ENCODE measurements around the gene FKBP6. TPM values are rescaled to one million over a fixed set of nuclear protein-coding genes. Genes with fewer than 3 reads are reported as not detected.

The FKBP6 gene
- total and polyA plus RNA-seq, 9 of the 15 experiments (the other 6 are each of a cell fraction or from before 2014, with no cell fraction given) = not detected

- in situ Hi-C loops (cut with MboI) (no loop called here), intact Hi-C loops (cut with micrococcal nuclease) (loop anchor here (2.0 to 5.0 kb wide), 2 partner anchors 95 to 110 kb away; no protein-coding TSS in a partner anchor)
- WGBS (ENCODE audit: insufficient coverage, low coverage, missing lambda C conversion rate) = 59% methylated on average over 8 of the region's 8 CpGs
- Histone ChIP-seq H3K4me1 (replicated peaks in 1 of 2; ENCODE audit: control insufficient read depth in 2 of 2, insufficient read depth in 2 of 2, low read length in 2 of 2) (peaks cover 4 to 6% of the 10 kb centered on the region in 2 experiments; a peak in 1 of 5 replicates), H3K9me3 (replicated peaks; ENCODE audit: control insufficient read depth, insufficient read depth, low read depth, low read length) (no peaks in the 10 kb centered on the region), H3K4me2 (ENCODE audit: insufficient read depth, low read length) (peak overlapping the region; percentile 5; the same call in 1 of the 2 replicates), H3K36me3 (ENCODE audit: control insufficient read depth, insufficient read depth, low read length) (no peaks in the 10 kb centered on the region), H2AFZ (ENCODE audit: low read depth, low read length) (no peak overlapping the region), H3K9me1 (ENCODE audit: control insufficient read depth, insufficient read depth, low read length) (no peaks in the 10 kb centered on the region), H3K9ac (ENCODE audit: insufficient read depth in 1 of 2, low read depth in 2 of 2, low read length in 2 of 2) (no peak overlapping the region), H3K79me2 (ENCODE audit: control insufficient read depth, insufficient read depth, low read length) (no peaks in the 10 kb centered on the region), H3K27me3 (ENCODE audit: control insufficient read depth in 2 of 2, insufficient read depth in 2 of 2, low read length in 2 of 2) (peaks cover 52 to 73% of the 10 kb centered on the region in 2 experiments), H3K4me3 (no peak overlapping the region), H4K20me1 (replicated peaks; ENCODE audit: control insufficient read depth, insufficient read depth, low read length) (no peaks in the 10 kb centered on the region), H3K27ac (ENCODE audit: extremely low read depth, low read depth, low read length) (no peak overlapping the region)
- BruUV-seq (replicated peaks) = no TSS peak
- DNase-seq (ENCODE audit: extremely low read depth in 1 of 4, low spot score in 3 of 4) = peak in 1 of 4 experiments; percentile 28
- ATAC-seq = peak; percentile 74
- CTCF ChIA-PET (ENCODE audit: low intra/inter-chr PET ratio) = interaction anchor here (1.4 to 1.5 kb wide), 2 partner anchors 108 to 110 kb away, joined by 4 to 7 read pairs; no protein-coding TSS in a partner anchor
- FAIRE-seq = no peak
- POLR2A ChIA-PET = interaction anchor here (0.6 to 0.7 kb wide), 2 partner anchors 19 to 640 kb away, joined by 3 to 4 read pairs; no protein-coding TSS in a partner anchor
- TF ChIP-seq MXI1 (IDR thresholded peaks at IDR 0.05; ENCODE audit: low read depth, low read length) (no peak), TEAD1 (CRISPR knock-in tag; IDR thresholded peaks at IDR 0.05) (peak; percentile 94 to 97), E4F1 (CRISPR knock-in tag; IDR thresholded peaks at IDR 0.05; ENCODE audit: borderline replicate concordance) (no peak), RBM25 (IDR thresholded peaks at IDR 0.05; ENCODE audit: low read depth, low read length, severe bottlenecking) (no peak), MED1 (CRISPR knock-in tag; IDR thresholded peaks at IDR 0.05; ENCODE audit: borderline replicate concordance) (no peak), CBFA2T2 (conservative IDR thresholded peaks at IDR 0.05) (no peak), MTA2 (IDR thresholded peaks at IDR 0.05; ENCODE audit: low read depth) (no peak), PHB (CRISPR knock-in tag; IDR thresholded peaks at IDR 0.05) (no peak), TEAD4 (IDR thresholded peaks at IDR 0.05; ENCODE audit: low read length) (peak; percentile 82), TEAD4 (CRISPR knock-in tag; IDR thresholded peaks at IDR 0.05; ENCODE audit: borderline replicate concordance) (0 out of 2 replicates have a peak, but pooled peaks have one; percentile 72), POLR2A (conservative IDR thresholded peaks at IDR 0.05) (no peak), CREB3 (tag; conservative IDR thresholded peaks at IDR 0.05; ENCODE audit: low read depth) (no peak), ZBTB5 (IDR thresholded peaks at IDR 0.05) (no peak), NFE2 (IDR thresholded peaks at IDR 0.05; ENCODE audit: low read depth) (no peak), PHF8 (IDR thresholded peaks at IDR 0.05; ENCODE audit: borderline replicate concordance, low read length) (no peak), ZFP91 (CRISPR knock-in tag; IDR thresholded peaks at IDR 0.05) (no peak), MTA1 (IDR thresholded peaks at IDR 0.05; ENCODE audit: borderline replicate concordance) (no peak)
These were observed 14.7 kb downstream of the FKBP6 start for GRCh38 chr7:73342645-73343044.
